ENCODE data around the gene MAPK4. TPM values are rescaled to one million over a fixed set of nuclear protein-coding genes. Genes with fewer than 3 reads are reported as not detected.

Gene MAPK4
- total RNA-seq, 1 donor from 2014 or later = 7.0 TPM

- H3K4me3 ChIP-seq = no peak overlapping the region
- no peaks in the 10 kb centered on the region for H3K4me1 ChIP-seq
- TF ChIP-seq CTCF (IDR thresholded peaks at IDR 0.05) = no peak
- no peaks in the 10 kb centered on the region for H3K27me3 ChIP-seq
- H3K27ac ChIP-seq = no peak overlapping the region
- intact Hi-C loops (cut with DNase I) = no loop called here
- H3K36me3 ChIP-seq = no peaks in the 10 kb centered on the region
- no peaks in the 10 kb centered on the region for H3K9me3 ChIP-seq
- ATAC-seq (no peak), DNase-seq (no peak)
Measured at GRCh38 chr18:50658601-50659000, 98.7 kb downstream of the MAPK4 start.

DNA sequence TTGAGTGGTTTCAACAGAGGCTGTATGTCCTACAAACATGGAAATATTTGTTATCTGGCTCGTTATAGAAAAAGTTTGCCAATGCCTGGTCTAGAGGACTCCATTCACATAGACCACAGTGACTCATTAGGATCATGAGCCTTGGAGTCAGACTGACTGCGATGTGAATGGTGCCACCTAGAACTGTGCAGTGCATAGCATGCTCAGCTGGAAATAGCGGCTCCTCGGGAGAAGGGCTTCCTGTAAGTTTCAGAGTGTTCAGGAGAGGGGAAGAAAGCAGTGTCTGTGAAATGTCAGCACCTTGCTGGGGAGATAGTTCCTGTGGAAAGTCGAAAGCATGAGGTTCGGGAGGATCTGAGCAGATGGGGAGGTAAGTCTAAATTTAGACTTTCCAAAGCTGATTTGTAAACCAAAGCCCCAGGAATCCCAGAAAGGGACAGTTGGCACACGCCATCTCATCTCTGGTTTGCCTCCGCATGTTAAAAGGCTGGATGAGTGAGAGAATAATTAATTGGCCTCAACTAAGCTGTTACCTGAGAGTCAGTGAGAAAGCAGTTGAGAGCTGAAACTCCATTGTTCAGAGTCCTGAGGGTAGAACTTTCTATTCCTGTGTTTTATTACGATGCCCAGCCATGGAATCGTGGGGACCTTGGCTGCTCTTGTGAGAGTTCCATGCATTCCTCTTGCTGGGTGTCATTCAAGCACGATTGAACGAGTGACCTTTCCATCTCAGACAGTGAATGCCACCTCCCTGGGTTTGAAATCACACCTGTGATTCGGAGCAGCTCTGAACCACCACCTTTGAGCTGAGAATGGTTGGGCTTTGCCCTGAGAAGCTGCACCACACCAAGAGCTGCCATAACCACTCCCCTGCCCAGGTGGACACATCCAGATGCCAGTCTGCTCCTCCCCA is 99.5 kb downstream of the MAPK4 start:
- no peak overlapping the region for H3K27ac ChIP-seq
- no peaks in the 10 kb centered on the region for H3K9me3 ChIP-seq
- no peak overlapping the region for H3K4me3 ChIP-seq
- no peaks in the 10 kb centered on the region for H3K36me3 ChIP-seq
- intact Hi-C loops (cut with DNase I) = no loop called here
- no peak for DNase-seq
- no peak for TF ChIP-seq CTCF (IDR thresholded peaks at IDR 0.05)
- no peaks in the 10 kb centered on the region for H3K4me1 ChIP-seq
- no peaks in the 10 kb centered on the region for H3K27me3 ChIP-seq
- peak; percentile 29 for ATAC-seq

- DNase-seq = no peak
- Histone ChIP-seq H3K36me3 (no peaks in the 10 kb centered on the region), H3K9me3 (no peaks in the 10 kb centered on the region), H3K4me1 (no peaks in the 10 kb centered on the region), H3K27me3 (no peaks in the 10 kb centered on the region), H3K4me3 (no peak overlapping the region), H3K27ac (no peak overlapping the region)
- ATAC-seq = no peak
- intact Hi-C loops (cut with DNase I) = no loop called here
- TF ChIP-seq CTCF (IDR thresholded peaks at IDR 0.05) = no peak
Measured at GRCh38 chr18:50661013-50661412, 101.1 kb downstream of the MAPK4 start.

- no peaks in the 10 kb centered on the region for H3K4me1 ChIP-seq
- no peaks in the 10 kb centered on the region for H3K9me3 ChIP-seq
- intact Hi-C loops (cut with DNase I) = no loop called here
- no peak overlapping the region for H3K27ac ChIP-seq
- DNase-seq = no peak
- no peak for ATAC-seq
- no peaks in the 10 kb centered on the region for H3K27me3 ChIP-seq
- H3K36me3 ChIP-seq = no peaks in the 10 kb centered on the region
- TF ChIP-seq CTCF (IDR thresholded peaks at IDR 0.05) = peak; percentile 33
- H3K4me3 ChIP-seq = no peak overlapping the region
Measured at GRCh38 chr18:50662177-50662576, 102.3 kb downstream of the MAPK4 start.

- no peaks in the 10 kb centered on the region for H3K9me3 ChIP-seq
- no peak for TF ChIP-seq CTCF (IDR thresholded peaks at IDR 0.05)
- no peak overlapping the region for H3K27ac ChIP-seq
- no peak overlapping the region for H3K4me3 ChIP-seq
- DNase-seq = peak; percentile 7
- intact Hi-C loops (cut with DNase I) = no loop called here
- H3K4me1 ChIP-seq = no peaks in the 10 kb centered on the region
- H3K36me3 ChIP-seq = no peaks in the 10 kb centered on the region
- ATAC-seq = no peak
- H3K27me3 ChIP-seq = no peaks in the 10 kb centered on the region
Measured at GRCh38 chr18:50662775-50663383, 103.0 kb downstream of the MAPK4 start.

Data from upper lobe of right lung (tissue), 1 donor.